Measurements from ENCODE around the gene THBS3.
"Not testable (repeated sequence)": the region's sequence is repeated elsewhere in the genome, so short reads cannot be mapped to it uniquely, and the experiment has no call there.

The THBS3 gene

GRCh38 chr1:155189926-155190325 lies 17.8 kb downstream of the THBS3 start:
- not testable (repeated sequence) for DNase-seq (ENCODE audit: low read depth, low spot score)

DNA sequence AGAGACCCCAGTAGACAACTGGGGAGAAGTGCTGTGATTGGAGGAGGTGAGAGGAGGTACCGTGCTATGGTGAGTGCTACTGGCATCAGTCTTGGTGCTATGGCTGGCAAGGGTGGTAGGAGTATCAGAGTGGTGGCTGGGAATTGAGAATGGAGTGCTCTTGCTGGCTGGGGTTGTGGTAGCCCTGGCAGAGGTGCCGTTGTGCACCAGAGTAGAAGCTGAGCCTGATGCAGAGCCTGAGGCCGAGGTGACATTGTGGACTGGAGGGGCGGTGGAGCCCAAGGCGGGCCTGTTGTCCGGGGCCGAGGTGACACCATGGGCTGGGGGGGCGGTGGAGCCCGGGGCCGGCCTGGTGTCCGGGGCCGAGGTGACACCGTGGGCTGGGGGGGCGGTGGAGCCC lies 19.4 kb downstream of the THBS3 start:
- DNase-seq (ENCODE audit: low read depth, low spot score), result no peak

GRCh38 chr1:155187456-155187891 lies 20.2 kb downstream of the THBS3 start:
- no peak for DNase-seq (ENCODE audit: low read depth, low spot score)

DNA sequence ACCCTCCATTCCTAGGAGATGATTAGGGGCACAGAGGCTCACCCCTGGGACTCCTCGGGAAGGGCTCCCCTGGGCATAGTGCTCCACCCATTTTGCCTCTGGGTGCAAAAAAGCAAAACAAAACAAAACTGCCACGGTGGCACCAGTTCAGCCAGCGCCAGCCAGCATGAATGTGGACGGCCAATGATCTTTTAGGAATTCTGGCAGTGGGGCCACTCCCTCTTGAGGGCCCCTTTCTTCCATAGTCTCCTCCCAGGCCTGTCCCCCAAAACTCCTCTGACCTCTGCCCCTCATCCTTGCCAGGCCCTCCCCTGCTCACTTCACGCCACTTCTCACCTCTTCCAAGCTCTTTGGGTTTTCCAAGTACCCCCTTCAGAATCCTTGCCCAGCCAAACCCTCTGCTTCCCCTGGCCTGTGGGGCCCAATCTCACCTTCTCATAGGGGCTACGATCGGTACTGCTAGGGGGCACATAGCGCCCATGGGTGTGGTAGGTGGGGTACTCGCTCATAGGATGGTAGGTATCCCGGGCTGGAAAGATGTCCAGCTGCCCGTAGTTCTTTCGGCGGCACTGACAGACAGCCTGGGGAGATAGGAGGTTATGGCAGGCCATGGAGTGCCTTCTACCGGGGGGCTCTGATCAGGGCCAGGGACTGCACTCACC lies 20.8 kb downstream of the THBS3 start:
- DNase-seq (ENCODE audit: low read depth, low spot score), result no peak

DNA sequence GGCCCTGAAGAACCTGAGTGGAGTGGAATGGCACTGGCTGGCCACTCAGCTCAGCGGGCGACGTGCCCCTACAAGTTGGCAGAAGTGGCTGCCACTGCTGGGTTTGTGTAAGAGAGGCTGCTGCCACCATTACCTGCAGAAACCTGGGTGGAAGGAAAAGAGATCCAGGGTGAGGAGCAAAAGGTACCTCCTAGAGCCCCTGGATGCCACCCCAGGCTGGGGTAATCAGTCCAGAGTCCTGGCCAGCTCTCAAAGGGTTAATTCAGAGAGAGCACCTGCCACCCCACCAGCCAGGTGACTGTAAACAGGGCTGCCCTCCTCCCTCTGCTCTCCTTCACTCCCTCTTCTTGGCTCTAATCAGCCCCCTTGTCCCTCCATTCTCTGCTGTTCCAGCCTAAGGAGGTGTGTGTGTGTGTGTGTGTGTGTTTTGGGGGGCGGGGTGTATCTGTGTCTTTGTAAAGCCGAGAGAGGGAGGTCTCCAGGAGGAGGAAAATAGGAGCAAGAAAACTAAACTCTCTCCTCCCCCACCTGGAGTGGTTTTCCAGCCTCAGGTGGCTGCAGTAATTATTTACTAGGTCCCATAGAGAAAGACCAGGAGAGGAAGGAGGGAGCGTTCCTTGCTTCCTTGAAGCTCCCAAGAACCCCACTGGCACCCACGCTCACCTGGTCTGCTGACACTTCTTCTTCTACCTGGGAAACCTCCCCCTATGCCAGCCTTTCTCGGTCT lies 21.5 kb downstream of the THBS3 start:
- DNase-seq (ENCODE audit: low read depth, low spot score), result no peak

- DNase-seq (ENCODE audit: low read depth, low spot score), result no peak
These were observed 22.0 kb downstream of the THBS3 start for GRCh38 chr1:155185783-155186066.

DNA sequence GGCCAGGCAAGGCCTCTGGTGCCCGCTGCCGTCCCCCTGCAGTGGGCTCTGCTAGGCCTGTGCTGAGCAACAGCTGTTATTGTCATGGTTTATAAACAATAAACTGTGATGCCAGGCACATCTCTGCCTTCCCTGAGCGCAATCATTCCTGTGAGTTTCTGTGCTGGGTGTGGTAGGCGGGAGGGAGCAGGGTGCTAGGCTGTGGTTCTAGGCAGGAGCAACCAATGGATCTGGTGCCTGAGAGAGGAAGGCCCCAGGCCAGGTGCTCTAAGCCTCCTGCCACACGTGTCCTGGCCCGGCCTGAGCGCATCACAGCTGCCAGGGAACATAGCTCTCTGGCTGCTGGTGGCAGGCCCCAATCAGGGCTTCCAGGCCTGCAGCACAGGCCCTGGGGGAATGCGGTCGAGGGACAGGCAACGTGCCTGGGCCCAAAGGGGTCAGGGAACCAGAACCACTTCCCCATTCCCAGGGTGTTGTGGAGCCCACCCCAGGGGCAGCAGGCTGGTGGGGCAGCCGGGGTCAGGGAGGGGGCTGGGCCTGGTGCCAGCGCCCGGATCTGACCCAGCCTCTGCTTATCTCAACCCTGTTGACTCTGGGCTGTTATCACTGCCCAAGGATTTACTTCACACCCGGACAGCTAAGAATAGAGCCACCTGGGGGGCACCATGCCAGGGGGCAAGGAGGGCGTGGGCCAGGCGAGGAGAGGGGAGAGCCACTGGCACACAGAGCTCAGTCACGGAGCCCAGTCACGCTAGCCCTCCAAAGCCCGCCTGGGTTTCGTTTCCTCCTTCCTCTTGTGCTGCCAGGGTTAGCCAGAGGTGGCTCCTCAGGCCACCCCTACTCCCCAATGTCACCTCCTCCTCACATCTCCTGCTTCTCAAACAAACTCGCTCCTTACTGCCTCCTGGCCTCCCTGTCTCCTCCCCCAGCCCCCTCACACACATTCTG lies 22.6 kb downstream of the THBS3 start:
- no peak for DNase-seq (ENCODE audit: low read depth, low spot score)

DNA sequence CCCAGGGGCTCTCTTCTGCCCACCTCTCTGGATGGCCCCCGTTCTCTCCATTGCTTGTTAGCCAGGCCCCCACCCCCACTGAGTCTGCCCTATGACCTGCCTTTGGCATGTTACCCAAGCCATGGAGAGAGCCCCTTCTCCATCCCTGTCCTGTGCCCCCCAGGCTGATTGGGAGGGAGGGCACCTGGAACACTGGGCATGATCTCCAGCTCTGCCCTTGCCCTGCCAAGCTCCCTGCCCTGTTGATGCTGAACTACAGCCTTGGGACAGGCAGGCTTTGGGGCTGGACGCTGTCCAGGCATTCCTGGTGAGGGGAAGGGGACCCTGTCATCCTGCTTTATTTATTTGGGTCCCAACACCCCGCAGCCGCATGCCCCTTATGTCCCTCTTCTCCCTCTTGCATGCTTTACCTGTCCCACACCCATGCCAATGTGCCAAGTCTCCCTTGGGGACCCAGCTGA lies 23.3 kb downstream of the THBS3 start:
- no peak for DNase-seq (ENCODE audit: low read depth, low spot score)

- no peak for DNase-seq (ENCODE audit: low read depth, low spot score)
These were observed 23.9 kb downstream of the THBS3 start for GRCh38 chr1:155183775-155184221.

- no peak for DNase-seq (ENCODE audit: low read depth, low spot score)
These were observed 25.6 kb downstream of the THBS3 start for GRCh38 chr1:155182052-155182550.

DNA sequence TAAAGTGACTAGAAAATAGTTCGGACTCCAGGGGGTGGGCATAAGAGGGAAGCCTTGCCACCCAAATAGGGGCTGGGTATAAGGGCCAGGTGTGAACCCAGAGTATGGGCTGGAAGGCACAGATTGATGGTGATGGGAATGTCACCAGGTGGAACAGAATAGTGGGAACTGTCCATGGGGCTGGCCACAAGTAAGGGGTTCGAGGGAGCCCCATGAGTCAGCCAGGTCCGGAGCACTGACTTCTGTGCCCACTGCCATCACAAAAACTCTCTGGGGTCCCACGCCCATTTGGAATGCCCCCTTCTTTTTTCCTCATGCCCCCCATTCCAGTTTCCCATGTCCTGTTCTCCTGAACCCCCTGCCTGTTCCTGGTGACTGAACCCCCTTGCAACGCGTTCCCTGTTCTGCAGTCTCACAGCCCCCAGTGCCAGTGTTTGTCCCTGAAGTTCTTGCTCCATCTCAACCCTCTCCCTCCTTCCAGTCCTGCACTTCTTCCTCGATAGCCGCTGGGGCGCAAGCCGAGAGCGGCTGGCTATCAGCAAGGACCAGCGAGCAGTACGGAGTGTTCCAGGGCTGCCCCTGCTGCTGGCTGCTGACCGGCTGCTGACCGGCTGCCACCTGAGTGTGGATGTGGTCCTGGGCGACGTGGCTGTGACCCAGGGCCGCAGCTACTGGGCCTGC lies 26.2 kb downstream of the THBS3 start:
- no peak for DNase-seq (ENCODE audit: low read depth, low spot score)

GRCh38 chr1:155179112-155180031 lies 28.3 kb downstream of the THBS3 start:
- no peak for DNase-seq (ENCODE audit: low read depth, low spot score)

GRCh38 chr1:155178441-155179111 lies 29.1 kb downstream of the THBS3 start:
- DNase-seq (ENCODE audit: low read depth, low spot score), result no peak

GRCh38 chr1:155177918-155178281 lies 29.8 kb downstream of the THBS3 start:
- no peak for DNase-seq (ENCODE audit: low read depth, low spot score)

DNA sequence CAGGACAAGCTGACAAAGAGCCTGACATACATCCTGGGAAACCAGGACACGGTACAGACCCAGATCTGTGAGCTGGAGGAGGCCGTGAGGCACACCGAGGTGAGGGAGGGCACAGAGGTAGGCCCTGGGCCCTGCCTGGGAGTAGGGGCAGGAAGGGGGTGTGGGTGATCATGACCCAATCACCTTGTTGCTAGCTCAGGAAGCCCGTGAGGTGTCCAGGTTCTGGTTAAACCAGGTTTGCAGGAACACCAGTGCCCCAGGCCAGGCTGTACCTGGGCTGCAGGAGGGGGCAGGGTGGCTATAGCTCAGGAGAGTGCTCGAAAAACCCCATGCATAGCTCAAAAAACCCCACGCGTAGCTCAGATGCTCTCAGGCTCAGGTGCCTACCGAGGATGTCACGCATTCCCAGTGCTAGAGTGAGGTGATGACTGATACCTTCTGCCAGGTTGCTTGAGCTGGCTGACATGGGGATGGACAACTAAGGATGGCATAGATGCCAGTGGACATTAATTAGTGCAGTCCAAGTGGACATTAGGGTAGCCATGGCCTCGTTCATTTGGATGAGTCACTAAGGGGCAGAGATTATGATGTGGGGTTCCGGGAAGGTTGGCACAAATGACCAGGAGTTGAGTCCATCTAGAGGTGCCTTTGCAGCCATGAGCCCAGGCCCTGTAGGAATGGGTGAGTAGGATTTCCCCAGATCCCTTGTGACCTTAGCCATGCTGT lies 30.3 kb downstream of the THBS3 start:
- DNase-seq (ENCODE audit: low read depth, low spot score), result no peak

DNA sequence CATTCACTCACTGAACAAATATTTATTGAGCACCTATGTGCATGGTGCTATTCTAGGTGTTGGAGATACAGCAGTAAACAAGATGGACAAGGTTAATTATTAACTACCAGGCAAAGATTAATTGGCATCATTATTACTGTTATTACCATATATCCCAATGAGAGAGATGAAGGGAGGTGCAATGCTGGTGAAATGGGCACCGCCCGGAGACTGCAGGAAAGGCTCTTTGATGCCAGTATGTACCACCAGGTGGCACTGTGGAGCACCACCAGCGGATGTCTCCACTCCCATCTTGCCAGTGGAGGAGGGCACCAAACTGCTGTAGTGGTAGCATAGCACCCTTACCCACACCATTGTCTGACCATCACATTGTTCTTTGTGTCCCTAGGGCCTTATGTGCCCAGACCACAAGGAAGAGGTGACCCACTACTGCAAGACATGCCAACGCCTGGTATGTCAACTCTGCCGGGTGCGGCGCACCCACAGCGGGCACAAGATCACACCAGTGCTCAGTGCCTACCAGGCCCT lies 31.1 kb downstream of the THBS3 start:
- peak; percentile 67 for DNase-seq (ENCODE audit: low read depth, low spot score)

- no peak for DNase-seq (ENCODE audit: low read depth, low spot score)
These were observed 31.7 kb downstream of the THBS3 start for GRCh38 chr1:155175927-155176371.

DNA sequence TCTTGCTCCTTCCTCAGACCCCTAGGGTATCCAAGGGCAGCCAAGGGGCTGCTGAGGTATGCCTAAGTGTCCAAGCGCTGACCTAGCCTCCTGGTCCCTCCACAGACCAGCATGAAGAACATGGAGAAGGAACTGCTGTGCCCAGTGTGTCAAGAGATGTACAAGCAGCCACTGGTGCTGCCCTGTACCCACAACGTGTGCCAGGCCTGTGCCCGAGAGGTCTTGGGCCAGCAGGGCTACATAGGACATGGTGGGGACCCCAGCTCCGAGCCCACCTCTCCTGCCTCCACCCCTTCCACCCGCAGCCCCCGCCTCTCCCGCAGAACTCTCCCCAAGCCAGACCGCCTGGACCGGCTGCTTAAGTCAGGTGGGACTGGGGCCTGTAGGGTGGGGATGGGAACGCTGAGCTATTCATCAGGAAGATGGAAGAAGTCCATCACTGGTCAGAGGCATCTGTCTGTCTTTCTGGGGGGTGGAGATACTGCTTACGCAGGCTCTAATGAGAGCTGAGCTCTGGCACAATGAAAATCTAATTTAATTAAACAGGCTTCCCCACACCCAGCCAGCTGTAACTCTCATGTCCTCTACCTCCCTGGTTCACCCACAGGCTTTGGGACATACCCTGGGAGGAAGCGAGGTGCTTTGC lies 32.3 kb downstream of the THBS3 start:
- no peak for DNase-seq (ENCODE audit: low read depth, low spot score)

All from activated naive CD8-positive, alpha-beta T cell treated with anti-CD3 and anti-CD28 coated beads, Interleukin-2, amount 50 U/mL, for 16 hours (primary cell).